Astrocyte of the spinal cord (primary cell): Measurements from ENCODE around the gene THSD7B.

ENCODE experiments used
- DNase-seq: peaks from one replicate; pipeline ENCODE4 v3.0.0; 2011; ENCODE audit warnings: low read depth, low spot score
- H3K4me3 ChIP-seq: 2 replicates; pipeline ENCODE4 v1.5.1; 2011; ENCODE audit warnings: low read depth, mild to moderate bottlenecking, low read length, moderate library complexity
- in situ Hi-C: cut with HindIII; loops from 2 replicates; pipeline ENCODE4 v1.10.0; 2017; ENCODE audit warnings: low sequenced_read_pairs
- TF ChIP-seq, protein P1 (sequence below): IDR thresholded peaks from 2 replicates; pipeline ENCODE4 v1.5.1; 2012; ENCODE audit warnings: low read depth, mild to moderate bottlenecking, low read length, inconsistent platforms

The THSD7B gene, protein sequence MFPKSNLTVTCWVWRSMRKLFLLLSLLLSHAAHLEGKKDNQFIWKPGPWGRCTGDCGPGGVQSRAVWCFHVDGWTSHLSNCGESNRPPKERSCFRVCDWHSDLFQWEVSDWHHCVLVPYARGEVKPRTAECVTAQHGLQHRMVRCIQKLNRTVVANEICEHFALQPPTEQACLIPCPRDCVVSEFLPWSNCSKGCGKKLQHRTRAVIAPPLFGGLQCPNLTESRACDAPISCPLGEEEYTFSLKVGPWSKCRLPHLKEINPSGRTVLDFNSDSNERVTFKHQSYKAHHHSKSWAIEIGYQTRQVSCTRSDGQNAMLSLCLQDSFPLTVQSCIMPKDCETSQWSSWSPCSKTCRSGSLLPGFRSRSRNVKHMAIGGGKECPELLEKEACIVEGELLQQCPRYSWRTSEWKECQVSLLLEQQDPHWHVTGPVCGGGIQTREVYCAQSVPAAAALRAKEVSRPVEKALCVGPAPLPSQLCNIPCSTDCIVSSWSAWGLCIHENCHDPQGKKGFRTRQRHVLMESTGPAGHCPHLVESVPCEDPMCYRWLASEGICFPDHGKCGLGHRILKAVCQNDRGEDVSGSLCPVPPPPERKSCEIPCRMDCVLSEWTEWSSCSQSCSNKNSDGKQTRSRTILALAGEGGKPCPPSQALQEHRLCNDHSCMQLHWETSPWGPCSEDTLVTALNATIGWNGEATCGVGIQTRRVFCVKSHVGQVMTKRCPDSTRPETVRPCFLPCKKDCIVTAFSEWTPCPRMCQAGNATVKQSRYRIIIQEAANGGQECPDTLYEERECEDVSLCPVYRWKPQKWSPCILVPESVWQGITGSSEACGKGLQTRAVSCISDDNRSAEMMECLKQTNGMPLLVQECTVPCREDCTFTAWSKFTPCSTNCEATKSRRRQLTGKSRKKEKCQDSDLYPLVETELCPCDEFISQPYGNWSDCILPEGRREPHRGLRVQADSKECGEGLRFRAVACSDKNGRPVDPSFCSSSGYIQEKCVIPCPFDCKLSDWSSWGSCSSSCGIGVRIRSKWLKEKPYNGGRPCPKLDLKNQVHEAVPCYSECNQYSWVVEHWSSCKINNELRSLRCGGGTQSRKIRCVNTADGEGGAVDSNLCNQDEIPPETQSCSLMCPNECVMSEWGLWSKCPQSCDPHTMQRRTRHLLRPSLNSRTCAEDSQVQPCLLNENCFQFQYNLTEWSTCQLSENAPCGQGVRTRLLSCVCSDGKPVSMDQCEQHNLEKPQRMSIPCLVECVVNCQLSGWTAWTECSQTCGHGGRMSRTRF (N-terminal part only)

DNA sequence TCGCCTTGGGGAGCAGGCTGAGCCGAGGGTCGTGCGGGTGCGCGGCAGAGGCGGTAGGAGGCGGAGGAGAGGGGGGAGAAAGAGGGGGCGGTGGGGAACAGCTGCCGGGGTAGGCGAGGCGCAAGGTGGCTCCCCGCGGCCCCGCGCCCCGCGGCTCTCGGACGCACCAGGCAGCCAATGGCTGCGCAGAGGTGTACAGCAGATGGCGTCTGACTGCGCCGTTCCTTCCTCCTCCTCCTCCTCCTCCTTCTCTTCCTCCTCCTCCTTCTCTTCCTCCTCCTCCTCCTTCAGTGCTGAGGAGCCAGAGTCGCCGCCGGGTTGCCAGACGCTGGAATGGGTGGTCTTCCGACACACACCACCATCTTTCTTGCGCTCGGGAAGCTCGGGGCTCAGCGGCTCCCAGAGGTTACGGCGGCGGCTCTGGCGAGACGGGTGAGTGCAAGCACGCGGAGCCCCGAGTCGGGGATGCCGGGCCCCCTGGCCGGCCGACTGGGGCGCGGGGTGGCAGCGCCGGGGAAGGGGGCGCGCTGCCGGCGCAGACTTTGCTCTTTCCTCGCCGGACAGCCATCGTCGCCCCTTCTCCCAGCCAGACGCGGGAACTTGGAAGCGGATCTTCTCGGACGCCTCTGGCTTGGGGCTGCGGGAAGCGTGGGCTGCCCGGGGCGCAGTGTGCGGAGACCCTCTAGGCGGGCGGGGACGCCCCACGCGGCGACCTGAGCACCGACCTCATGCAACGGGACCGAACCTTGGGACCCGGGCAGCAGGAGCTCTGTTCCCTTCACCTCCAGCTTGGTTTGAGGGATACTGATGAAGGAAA, at the start of gene THSD7B:
THSD7B (plus strand) TSS at position 290 of the 817 bp plus-strand sequence. CDS start 116,634 bp downstream, outside the sequence.
- no peak within 1 kb of the TSS for H3K4me3 ChIP-seq
- in situ Hi-C loops, result no loop called here
- TF ChIP-seq, protein P1, sequence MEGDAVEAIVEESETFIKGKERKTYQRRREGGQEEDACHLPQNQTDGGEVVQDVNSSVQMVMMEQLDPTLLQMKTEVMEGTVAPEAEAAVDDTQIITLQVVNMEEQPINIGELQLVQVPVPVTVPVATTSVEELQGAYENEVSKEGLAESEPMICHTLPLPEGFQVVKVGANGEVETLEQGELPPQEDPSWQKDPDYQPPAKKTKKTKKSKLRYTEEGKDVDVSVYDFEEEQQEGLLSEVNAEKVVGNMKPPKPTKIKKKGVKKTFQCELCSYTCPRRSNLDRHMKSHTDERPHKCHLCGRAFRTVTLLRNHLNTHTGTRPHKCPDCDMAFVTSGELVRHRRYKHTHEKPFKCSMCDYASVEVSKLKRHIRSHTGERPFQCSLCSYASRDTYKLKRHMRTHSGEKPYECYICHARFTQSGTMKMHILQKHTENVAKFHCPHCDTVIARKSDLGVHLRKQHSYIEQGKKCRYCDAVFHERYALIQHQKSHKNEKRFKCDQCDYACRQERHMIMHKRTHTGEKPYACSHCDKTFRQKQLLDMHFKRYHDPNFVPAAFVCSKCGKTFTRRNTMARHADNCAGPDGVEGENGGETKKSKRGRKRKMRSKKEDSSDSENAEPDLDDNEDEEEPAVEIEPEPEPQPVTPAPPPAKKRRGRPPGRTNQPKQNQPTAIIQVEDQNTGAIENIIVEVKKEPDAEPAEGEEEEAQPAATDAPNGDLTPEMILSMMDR, result no peak
- no peak for DNase-seq

DNA sequence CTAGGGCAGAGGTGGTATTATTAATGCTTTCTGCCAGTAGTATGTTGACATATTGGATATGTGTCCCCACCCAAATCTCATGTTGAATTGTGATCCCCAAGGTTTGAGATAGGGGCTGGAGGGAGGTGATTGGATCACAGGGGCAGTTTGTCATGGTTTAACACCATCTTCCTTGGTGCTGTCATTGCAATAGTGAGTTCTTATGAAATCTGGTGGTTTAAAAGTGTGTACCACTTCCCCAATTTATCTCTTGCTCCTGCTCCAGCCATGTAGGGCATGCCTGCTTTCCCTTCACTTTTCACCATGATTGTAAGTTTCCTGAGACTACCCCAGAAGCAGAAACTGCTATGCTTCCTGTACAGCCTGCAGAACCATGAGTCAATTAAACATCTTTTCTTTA, 47.1 kb upstream of the THSD7B start:
- H3K4me3 ChIP-seq, result no peak overlapping the region
- no peak for DNase-seq
- in situ Hi-C loops, result no loop called here
- TF ChIP-seq, protein P1, result no peak

DNA sequence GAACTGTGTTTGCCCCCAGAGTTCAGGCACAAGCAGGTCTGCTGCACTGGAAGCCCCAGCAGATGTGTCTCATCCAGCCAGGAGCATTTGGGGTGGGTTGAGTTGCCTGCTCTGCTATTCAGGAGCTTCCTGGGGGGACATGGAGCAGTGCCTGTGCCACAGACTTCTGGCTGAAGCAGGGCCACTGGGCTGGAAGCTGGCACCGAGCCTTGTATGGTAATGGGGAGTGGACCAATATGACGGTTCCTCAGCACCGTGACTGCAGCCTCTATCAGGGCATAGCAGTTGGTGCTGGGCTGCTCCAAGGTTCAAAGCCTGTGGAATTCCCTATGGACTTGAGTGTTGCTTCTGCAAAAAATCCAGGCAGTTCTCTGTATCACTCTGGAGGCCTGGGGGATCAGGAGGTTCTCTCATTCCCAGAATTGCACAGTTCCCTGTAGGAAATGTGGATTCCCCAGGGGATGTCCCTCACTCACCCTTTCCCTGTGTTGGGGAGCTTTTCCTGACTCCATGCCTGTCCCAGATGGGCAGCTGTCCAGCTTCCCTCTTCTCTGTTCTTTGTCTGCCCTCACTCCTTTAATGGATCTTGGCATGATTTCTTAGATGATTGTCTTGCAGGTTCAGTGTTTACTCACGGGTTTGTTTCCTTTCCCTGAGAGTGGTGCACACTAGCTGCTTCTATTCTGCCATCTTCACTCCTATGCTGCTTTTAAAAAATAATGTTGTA, 37.2 kb upstream of the THSD7B start:
- H3K4me3 ChIP-seq, result no peak overlapping the region
- TF ChIP-seq, protein P1, result no peak
- in situ Hi-C loops, result no loop called here
- DNase-seq, result no peak

DNA sequence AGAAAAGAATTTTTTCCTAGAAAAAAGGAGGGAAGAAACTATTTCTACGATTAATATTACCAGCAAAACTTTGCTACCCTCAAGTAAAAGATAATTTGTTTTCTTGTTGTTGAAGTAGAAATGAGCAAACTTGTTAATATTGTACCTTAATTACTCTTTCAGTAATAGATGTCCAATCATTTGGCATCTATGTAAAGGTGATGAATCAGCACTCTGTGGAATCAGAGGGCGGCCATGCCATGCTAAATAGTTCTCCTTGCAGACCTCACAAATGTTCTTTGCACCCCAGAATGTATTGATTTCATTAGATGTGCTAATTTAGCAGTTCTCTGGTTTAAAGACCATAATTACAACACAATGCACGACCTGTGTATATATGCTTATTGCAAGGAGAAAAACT, 29.1 kb upstream of the THSD7B start:
- in situ Hi-C loops, result no loop called here
- TF ChIP-seq, protein P1, result no peak
- DNase-seq, result no peak
- no peak overlapping the region for H3K4me3 ChIP-seq

DNA sequence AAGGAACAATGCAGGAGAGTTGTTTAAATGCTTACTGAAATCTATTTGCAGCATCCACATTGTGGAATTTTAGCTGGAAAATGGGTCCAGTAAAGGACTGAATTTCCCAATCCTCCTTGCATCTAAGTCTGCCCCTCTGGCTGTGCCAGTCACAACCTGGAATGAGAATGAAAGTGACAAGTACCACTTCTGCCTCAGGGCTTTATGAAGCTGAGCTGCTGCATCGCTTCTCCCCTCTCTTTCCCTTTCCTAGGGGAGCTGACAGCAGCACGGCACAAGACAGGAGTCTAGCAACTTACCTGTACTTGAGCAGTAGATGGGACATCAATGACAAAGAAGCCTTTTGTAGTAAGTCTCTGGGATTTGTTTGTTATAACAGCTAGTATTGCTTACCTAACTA, 27.3 kb upstream of the THSD7B start:
- H3K4me3 ChIP-seq, result no peak overlapping the region
- TF ChIP-seq, protein P1, result no peak
- DNase-seq, result no peak
- in situ Hi-C loops, result no loop called here
